HEK293 (cell line): ENCODE measurements around the gene RPS6KB2.

ENCODE experiments used
- CTCF ChIA-PET: fragments of 350-600 bp; formaldehyde crosslinking; extraction: SDS; loops from one replicate; lab custom pipeline; 2021; ENCODE audit warnings: antibody characterized with exemption; lab: Yijun Ruan, JAX
- POLR2A ChIA-PET: fragments of 300-600 bp; formaldehyde crosslinking; extraction: SDS; loops from one replicate; lab custom pipeline; 2020; ENCODE audit warnings: antibody characterized with exemption, inconsistent platforms; lab: Yijun Ruan, JAX
- H3K27ac ChIP-seq: fragments of 200-500 bp; sonication (Bioruptor generic); 2 replicates; pipeline ENCODE4 v1.5.1; 2014; ENCODE audit warnings: low read depth, low read length, control low read depth, inconsistent platforms; ENCODE audit errors: extremely low read depth
- H3K36me3 ChIP-seq, 2 experiments: fragments of 200-500 bp in 1 of 2; sonication (Bioruptor generic) in 1 of 2; 1 replicate in 1 of 2; 2 replicates in 1 of 2; pipeline ENCODE4 v1.5.1; 2014 to 2017; ENCODE audit warnings: inconsistent platforms in 2 of 2, low read length in 2 of 2; ENCODE audit not compliant: control insufficient read depth in 2 of 2, insufficient read depth in 1 of 2
- H3K4me1 ChIP-seq: fragments of 200-500 bp; sonication (Bioruptor generic); 2 replicates; pipeline ENCODE4 v1.5.1; 2014; ENCODE audit warnings: mild to moderate bottlenecking, low read length, inconsistent platforms; ENCODE audit not compliant: control insufficient read depth, insufficient read depth
- H3K4me3 ChIP-seq: 2 replicates; pipeline ENCODE4 v1.5.1; 2011; ENCODE audit warnings: low read depth, mild to moderate bottlenecking, control low read depth, low read length, moderate library complexity
- H3K9me3 ChIP-seq: fragments of 200-500 bp; sonication (Bioruptor generic); 2 replicates; pipeline ENCODE4 v1.5.1; 2014; ENCODE audit warnings: low read depth, low read length, inconsistent platforms; ENCODE audit not compliant: control insufficient read depth, insufficient read depth
- KLF1 ChIP-seq: fragments of 450-650 bp; formaldehyde crosslinking; IDR thresholded peaks from 2 replicates; pipeline ENCODE4 v1.5.1; 2016; ENCODE audit warnings: missing biosample characterization, missing genetic modification characterization
- SCRT2 ChIP-seq: fragments of 450-650 bp; formaldehyde crosslinking; IDR thresholded peaks from 2 replicates; pipeline ENCODE4 v1.5.1; 2016; ENCODE audit warnings: missing biosample characterization, missing genetic modification characterization
- SETDB1 ChIP-seq: IDR thresholded peaks from one replicate; pipeline ENCODE4 v1.6.1; 2017; ENCODE audit warnings: mild to moderate bottlenecking, low read length, moderate library complexity, mixed read lengths; ENCODE audit not compliant: insufficient read length
- ZNF112 ChIP-seq: fragments of 450-650 bp; formaldehyde crosslinking; IDR thresholded peaks from 2 replicates; pipeline ENCODE4 v1.5.0; 2017; ENCODE audit warnings: missing biosample characterization, missing genetic modification characterization
- ZNF133 ChIP-seq: fragments of 450-650 bp; formaldehyde crosslinking; IDR thresholded peaks from 2 replicates; pipeline ENCODE4 v1.5.1; 2016; ENCODE audit warnings: missing biosample characterization, missing genetic modification characterization
- ZNF169 ChIP-seq: fragments of 450-650 bp; formaldehyde crosslinking; IDR thresholded peaks from 2 replicates; pipeline ENCODE4 v1.5.1; 2016; ENCODE audit warnings: missing biosample characterization, missing genetic modification characterization
- ZNF292 ChIP-seq: fragments of 450-650 bp; formaldehyde crosslinking; IDR thresholded peaks from 2 replicates; pipeline ENCODE4 v1.5.1; 2016; ENCODE audit warnings: low read depth, missing biosample characterization, missing genetic modification characterization, borderline replicate concordance
- ZNF514 ChIP-seq: fragments of 450-650 bp; formaldehyde crosslinking; IDR thresholded peaks from 2 replicates; pipeline ENCODE4 v1.5.1; 2016; ENCODE audit warnings: missing biosample characterization, missing genetic modification characterization
- ZNF544 ChIP-seq: fragments of 450-650 bp; formaldehyde crosslinking; IDR thresholded peaks from 2 replicates; pipeline ENCODE4 v1.5.0; 2017; ENCODE audit warnings: missing biosample characterization, missing genetic modification characterization
- ZNF549 ChIP-seq: fragments of 450-650 bp; IDR thresholded peaks from 2 replicates; pipeline ENCODE4 v1.5.1; 2018; ENCODE audit warnings: missing biosample characterization, missing genetic modification characterization, mild to moderate bottlenecking, inconsistent platforms, moderate library complexity
- ZNF555 ChIP-seq: fragments of 450-650 bp; formaldehyde crosslinking; conservative IDR thresholded peaks from 2 replicates; pipeline ENCODE4 v1.5.1; 2017; ENCODE audit warnings: missing biosample characterization, mild to moderate bottlenecking, missing genetic modification characterization, inconsistent platforms
- ZNF610 ChIP-seq: fragments of 450-650 bp; formaldehyde crosslinking; IDR thresholded peaks from 2 replicates; pipeline ENCODE4 v1.5.1; 2016; ENCODE audit warnings: missing biosample characterization, missing genetic modification characterization, borderline replicate concordance
- ZNF664 ChIP-seq: fragments of 450-650 bp; formaldehyde crosslinking; IDR thresholded peaks from 2 replicates; pipeline ENCODE4 v1.5.1; 2016; ENCODE audit warnings: missing biosample characterization, missing genetic modification characterization
- ZNF747 ChIP-seq: fragments of 450-650 bp; formaldehyde crosslinking; IDR thresholded peaks from 2 replicates; pipeline ENCODE4 v1.5.1; 2016; ENCODE audit warnings: missing biosample characterization, missing genetic modification characterization
- TF ChIP-seq, protein P1 (sequence below): fragments of 450-650 bp; formaldehyde crosslinking; IDR thresholded peaks from 2 replicates; pipeline ENCODE4; 2016; ENCODE audit warnings: missing biosample characterization, missing genetic modification characterization
- TF ChIP-seq, protein P2 (sequence below): fragments of 450-650 bp; formaldehyde crosslinking; IDR thresholded peaks from 2 replicates; pipeline ENCODE4 v1.5.1; 2016; ENCODE audit warnings: missing biosample characterization, missing genetic modification characterization
- TF ChIP-seq, protein P3 (sequence below): fragments of 450-650 bp; formaldehyde crosslinking; IDR thresholded peaks from 2 replicates; pipeline ENCODE4 v1.5.1; 2016; ENCODE audit warnings: missing biosample characterization, missing genetic modification characterization
- TF ChIP-seq, protein P4 (sequence below): fragments of 450-650 bp; formaldehyde crosslinking; IDR thresholded peaks from 2 replicates; pipeline ENCODE4 v1.5.1; 2016; ENCODE audit warnings: missing biosample characterization, missing genetic modification characterization, low read depth
- TF ChIP-seq, protein P5 (sequence below): fragments of 450-650 bp; formaldehyde crosslinking; IDR thresholded peaks from 2 replicates; pipeline ENCODE4 v1.5.1; 2016; ENCODE audit warnings: missing biosample characterization, missing genetic modification characterization
- TF ChIP-seq, protein P6 (sequence below): fragments of 450-650 bp; formaldehyde crosslinking; IDR thresholded peaks from 2 replicates; pipeline ENCODE4 v1.5.1; 2016; ENCODE audit warnings: missing biosample characterization, missing genetic modification characterization, borderline replicate concordance

Gene RPS6KB2

DNA sequence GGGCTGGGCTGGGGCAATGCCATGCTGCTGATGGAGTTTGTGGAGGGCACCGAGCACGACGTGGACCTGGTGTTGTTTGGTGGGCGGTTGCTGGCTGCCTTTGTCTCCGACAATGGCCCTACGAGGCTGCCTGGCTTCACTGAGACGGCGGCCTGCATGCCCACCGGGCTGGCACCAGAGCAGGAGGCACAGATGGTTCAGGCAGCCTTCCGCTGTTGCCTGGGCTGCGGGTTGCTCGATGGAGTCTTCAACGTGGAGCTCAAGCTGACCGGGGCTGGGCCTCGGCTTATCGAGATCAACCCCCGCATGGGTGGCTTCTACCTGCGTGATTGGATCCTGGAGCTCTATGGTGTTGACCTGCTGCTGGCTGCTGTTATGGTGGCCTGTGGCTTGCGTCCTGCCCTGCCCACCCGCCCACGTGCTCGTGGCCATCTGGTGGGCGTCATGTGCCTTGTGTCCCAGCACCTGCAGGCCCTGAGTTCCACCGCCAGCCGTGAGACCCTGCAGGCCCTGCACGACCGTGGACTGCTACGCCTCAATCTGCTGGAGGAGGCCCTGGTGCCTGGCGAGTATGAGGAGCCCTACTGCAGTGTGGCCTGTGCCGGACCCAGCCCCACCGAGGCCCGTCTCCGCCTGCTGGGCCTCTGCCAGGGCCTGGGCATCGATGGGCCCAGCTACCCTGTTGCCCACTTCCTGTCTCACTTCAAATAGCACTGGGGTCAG is 4.2 kb upstream of the RPS6KB2 start:
- Histone ChIP-seq H3K4me3 (no peak overlapping the region), H3K27ac (no peak overlapping the region), H3K4me1 (peaks cover under 1% of the 10 kb centered on the region; the same call in 1 of the 2 replicates), H3K9me3 (no peaks in the 10 kb centered on the region), H3K36me3 (no peaks in the 10 kb centered on the region)
- TF ChIP-seq SETDB1 (no peak), ZNF664 (tag by site-specific recombination) (no peak), ZNF292 (no peak), SCRT2 (tag by site-specific recombination) (no peak), ZNF169 (tag by site-specific recombination) (no peak), ZNF544 (no peak), ZNF514 (tag by site-specific recombination) (no peak), ZNF112 (tag by site-specific recombination) (no peak), ZNF133 (tag by site-specific recombination) (no peak), ZNF549 (no peak), ZNF610 (tag by site-specific recombination) (no peak), KLF1 (tag by site-specific recombination) (no peak), ZNF747 (tag by site-specific recombination) (no peak), ZNF555 (no peak)
- TF ChIP-seq, protein P1, sequence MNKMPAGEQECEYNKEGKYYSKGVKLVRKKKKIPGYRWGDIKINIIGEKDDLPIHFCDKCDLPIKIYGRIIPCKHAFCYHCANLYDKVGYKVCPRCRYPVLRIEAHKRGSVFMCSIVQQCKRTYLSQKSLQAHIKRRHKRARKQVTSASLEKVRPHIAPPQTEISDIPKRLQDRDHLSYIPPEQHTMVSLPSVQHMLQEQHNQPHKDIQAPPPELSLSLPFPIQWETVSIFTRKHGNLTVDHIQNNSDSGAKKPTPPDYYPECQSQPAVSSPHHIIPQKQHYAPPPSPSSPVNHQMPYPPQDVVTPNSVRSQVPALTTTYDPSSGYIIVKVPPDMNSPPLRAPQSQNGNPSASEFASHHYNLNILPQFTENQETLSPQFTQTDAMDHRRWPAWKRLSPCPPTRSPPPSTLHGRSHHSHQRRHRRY (tag by site-specific recombination), result no peak
- TF ChIP-seq, protein P2, sequence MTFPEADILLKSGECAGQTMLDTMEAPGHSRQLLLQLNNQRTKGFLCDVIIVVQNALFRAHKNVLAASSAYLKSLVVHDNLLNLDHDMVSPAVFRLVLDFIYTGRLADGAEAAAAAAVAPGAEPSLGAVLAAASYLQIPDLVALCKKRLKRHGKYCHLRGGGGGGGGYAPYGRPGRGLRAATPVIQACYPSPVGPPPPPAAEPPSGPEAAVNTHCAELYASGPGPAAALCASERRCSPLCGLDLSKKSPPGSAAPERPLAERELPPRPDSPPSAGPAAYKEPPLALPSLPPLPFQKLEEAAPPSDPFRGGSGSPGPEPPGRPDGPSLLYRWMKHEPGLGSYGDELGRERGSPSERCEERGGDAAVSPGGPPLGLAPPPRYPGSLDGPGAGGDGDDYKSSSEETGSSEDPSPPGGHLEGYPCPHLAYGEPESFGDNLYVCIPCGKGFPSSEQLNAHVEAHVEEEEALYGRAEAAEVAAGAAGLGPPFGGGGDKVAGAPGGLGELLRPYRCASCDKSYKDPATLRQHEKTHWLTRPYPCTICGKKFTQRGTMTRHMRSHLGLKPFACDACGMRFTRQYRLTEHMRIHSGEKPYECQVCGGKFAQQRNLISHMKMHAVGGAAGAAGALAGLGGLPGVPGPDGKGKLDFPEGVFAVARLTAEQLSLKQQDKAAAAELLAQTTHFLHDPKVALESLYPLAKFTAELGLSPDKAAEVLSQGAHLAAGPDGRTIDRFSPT (tag by site-specific recombination), result no peak
- TF ChIP-seq, protein P3, sequence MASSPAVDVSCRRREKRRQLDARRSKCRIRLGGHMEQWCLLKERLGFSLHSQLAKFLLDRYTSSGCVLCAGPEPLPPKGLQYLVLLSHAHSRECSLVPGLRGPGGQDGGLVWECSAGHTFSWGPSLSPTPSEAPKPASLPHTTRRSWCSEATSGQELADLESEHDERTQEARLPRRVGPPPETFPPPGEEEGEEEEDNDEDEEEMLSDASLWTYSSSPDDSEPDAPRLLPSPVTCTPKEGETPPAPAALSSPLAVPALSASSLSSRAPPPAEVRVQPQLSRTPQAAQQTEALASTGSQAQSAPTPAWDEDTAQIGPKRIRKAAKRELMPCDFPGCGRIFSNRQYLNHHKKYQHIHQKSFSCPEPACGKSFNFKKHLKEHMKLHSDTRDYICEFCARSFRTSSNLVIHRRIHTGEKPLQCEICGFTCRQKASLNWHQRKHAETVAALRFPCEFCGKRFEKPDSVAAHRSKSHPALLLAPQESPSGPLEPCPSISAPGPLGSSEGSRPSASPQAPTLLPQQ, result no peak
- TF ChIP-seq, protein P4, sequence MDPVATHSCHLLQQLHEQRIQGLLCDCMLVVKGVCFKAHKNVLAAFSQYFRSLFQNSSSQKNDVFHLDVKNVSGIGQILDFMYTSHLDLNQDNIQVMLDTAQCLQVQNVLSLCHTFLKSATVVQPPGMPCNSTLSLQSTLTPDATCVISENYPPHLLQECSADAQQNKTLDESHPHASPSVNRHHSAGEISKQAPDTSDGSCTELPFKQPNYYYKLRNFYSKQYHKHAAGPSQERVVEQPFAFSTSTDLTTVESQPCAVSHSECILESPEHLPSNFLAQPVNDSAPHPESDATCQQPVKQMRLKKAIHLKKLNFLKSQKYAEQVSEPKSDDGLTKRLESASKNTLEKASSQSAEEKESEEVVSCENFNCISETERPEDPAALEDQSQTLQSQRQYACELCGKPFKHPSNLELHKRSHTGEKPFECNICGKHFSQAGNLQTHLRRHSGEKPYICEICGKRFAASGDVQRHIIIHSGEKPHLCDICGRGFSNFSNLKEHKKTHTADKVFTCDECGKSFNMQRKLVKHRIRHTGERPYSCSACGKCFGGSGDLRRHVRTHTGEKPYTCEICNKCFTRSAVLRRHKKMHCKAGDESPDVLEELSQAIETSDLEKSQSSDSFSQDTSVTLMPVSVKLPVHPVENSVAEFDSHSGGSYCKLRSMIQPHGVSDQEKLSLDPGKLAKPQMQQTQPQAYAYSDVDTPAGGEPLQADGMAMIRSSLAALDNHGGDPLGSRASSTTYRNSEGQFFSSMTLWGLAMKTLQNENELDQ (tag by site-specific recombination), result no peak
- TF ChIP-seq, protein P5, sequence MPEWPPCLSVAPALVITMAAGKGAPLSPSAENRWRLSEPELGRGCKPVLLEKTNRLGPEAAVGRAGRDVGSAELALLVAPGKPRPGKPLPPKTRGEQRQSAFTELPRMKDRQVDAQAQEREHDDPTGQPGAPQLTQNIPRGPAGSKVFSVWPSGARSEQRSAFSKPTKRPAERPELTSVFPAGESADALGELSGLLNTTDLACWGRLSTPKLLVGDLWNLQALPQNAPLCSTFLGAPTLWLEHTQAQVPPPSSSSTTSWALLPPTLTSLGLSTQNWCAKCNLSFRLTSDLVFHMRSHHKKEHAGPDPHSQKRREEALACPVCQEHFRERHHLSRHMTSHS (tag by site-specific recombination), result no peak
- TF ChIP-seq, protein P6, sequence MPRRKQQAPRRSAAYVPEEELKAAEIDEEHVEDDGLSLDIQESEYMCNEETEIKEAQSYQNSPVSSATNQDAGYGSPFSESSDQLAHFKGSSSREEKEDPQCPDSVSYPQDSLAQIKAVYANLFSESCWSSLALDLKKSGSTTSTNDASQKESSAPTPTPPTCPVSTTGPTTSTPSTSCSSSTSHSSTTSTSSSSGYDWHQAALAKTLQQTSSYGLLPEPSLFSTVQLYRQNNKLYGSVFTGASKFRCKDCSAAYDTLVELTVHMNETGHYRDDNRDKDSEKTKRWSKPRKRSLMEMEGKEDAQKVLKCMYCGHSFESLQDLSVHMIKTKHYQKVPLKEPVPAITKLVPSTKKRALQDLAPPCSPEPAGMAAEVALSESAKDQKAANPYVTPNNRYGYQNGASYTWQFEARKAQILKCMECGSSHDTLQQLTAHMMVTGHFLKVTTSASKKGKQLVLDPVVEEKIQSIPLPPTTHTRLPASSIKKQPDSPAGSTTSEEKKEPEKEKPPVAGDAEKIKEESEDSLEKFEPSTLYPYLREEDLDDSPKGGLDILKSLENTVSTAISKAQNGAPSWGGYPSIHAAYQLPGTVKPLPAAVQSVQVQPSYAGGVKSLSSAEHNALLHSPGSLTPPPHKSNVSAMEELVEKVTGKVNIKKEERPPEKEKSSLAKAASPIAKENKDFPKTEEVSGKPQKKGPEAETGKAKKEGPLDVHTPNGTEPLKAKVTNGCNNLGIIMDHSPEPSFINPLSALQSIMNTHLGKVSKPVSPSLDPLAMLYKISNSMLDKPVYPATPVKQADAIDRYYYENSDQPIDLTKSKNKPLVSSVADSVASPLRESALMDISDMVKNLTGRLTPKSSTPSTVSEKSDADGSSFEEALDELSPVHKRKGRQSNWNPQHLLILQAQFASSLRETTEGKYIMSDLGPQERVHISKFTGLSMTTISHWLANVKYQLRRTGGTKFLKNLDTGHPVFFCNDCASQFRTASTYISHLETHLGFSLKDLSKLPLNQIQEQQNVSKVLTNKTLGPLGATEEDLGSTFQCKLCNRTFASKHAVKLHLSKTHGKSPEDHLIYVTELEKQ, result no peak
- ChIA-PET POLR2A (interaction anchor here (1.2 kb wide), 1 partner anchor 45 kb away, joined by 3 read pairs; the partner anchor contains the start of gene TMEM134), CTCF (interaction anchor here (0.7 kb wide), 2 partner anchors 23 to 73 kb away, joined by 3 read pairs; no protein-coding TSS in a partner anchor)
